ENCODE data around the gene WNT3A.

DNA sequence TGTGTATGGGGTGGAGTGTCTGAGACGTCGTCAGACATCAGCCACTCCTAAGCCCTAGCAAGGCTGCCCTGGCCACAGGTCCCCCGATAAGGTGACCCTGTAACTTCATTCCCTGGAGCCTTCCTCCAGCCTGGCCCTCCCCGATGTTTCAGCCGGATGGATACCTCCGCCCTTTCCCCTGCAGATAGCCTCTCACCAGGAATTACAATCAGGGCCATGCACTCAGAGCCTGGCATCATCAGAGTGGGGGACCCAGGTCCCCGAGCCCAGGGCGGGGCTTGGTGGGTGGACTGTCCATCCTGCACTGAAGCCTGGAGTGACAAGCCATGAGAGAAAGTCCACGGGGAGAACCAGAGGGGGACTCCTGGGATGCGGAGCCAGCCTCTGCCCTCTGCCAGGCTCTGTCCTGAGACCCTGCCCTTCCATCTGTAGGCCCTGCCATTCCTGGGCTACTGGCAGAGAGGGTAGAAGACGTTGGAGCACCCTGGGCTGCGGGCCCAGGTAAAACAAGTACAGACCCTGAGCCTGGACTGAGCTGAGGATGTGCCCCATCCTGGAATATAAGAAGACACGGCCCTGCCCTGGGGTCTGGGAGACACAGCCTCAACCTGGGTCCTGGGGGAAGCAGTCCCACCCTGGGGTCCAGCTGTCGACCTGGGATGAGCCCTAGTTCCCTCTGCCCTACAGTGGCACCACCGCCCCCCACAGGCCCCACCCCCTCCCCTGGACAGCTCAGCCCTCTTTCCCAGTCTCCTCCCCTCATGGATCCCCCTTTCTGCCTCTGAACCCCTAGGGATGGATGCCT, 58.9 kb downstream of the WNT3A start:
- TF ChIP-seq POLR2A (IDR thresholded peaks at IDR 0.05) (no peak), CTCF (IDR thresholded peaks at IDR 0.05) (no peak), EP300 (IDR thresholded peaks at IDR 0.05) (no peak)
